NB4 (cell line): ENCODE data around the gene PPP1R14C.

ENCODE experiments used
- MYC ChIP-seq: IDR thresholded peaks from 2 replicates; pipeline ENCODE4 v1.6.1; 2011; ENCODE audit warnings: low read depth, low read length
- POLR2A ChIP-seq: IDR thresholded peaks from 2 replicates; pipeline ENCODE4 v1.6.1; 2011; ENCODE audit warnings: mild to moderate bottlenecking; ENCODE audit not compliant: insufficient read length; ENCODE audit errors: extremely low read depth
- TF ChIP-seq, protein P1 (sequence below): IDR thresholded peaks from one replicate; pipeline ENCODE4 v1.5.1; 2012; ENCODE audit warnings: low read depth, low read length
- TF ChIP-seq, protein P2 (sequence below): IDR thresholded peaks from 2 replicates; pipeline ENCODE4 v1.6.1; 2011; ENCODE audit warnings: low read depth, low read length

DNA sequence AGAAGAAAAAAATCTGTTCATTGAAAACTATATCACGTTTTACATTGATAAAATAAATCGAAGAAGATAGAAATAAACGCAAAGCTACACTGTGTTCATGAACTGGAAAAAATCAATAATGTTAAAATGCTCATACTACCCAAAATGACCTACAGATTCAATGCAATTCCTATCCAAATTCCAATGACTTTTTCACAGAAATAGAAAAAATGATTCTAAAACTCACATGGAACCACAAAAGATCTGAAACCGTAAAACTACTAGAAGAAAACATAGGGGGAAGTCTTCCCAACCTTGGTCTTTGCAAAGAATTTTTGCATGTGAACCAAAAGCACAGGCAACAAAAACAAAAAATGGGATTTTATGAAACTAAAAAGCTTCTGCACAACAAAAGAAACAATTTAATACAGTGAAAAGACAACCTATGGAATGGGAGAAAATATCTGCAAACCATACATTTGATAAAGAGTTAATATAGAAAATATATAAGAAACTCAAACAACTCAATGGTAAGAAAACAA, 40.0 kb upstream of the PPP1R14C start:
- TF ChIP-seq, protein P1, sequence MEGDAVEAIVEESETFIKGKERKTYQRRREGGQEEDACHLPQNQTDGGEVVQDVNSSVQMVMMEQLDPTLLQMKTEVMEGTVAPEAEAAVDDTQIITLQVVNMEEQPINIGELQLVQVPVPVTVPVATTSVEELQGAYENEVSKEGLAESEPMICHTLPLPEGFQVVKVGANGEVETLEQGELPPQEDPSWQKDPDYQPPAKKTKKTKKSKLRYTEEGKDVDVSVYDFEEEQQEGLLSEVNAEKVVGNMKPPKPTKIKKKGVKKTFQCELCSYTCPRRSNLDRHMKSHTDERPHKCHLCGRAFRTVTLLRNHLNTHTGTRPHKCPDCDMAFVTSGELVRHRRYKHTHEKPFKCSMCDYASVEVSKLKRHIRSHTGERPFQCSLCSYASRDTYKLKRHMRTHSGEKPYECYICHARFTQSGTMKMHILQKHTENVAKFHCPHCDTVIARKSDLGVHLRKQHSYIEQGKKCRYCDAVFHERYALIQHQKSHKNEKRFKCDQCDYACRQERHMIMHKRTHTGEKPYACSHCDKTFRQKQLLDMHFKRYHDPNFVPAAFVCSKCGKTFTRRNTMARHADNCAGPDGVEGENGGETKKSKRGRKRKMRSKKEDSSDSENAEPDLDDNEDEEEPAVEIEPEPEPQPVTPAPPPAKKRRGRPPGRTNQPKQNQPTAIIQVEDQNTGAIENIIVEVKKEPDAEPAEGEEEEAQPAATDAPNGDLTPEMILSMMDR = no peak
- TF ChIP-seq, protein P2, sequence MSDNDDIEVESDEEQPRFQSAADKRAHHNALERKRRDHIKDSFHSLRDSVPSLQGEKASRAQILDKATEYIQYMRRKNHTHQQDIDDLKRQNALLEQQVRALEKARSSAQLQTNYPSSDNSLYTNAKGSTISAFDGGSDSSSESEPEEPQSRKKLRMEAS = no peak
- TF ChIP-seq POLR2A (no peak), MYC (no peak)
